Measurements from ENCODE around the gene GMNN.
A peak's percentile ranks its signal among the peaks of the same experiment; 100 is the strongest.
"Not testable (repeated sequence)": the region's sequence is repeated elsewhere in the genome, so short reads cannot be mapped to it uniquely, and the experiment has no call there.

The GMNN gene

DNA sequence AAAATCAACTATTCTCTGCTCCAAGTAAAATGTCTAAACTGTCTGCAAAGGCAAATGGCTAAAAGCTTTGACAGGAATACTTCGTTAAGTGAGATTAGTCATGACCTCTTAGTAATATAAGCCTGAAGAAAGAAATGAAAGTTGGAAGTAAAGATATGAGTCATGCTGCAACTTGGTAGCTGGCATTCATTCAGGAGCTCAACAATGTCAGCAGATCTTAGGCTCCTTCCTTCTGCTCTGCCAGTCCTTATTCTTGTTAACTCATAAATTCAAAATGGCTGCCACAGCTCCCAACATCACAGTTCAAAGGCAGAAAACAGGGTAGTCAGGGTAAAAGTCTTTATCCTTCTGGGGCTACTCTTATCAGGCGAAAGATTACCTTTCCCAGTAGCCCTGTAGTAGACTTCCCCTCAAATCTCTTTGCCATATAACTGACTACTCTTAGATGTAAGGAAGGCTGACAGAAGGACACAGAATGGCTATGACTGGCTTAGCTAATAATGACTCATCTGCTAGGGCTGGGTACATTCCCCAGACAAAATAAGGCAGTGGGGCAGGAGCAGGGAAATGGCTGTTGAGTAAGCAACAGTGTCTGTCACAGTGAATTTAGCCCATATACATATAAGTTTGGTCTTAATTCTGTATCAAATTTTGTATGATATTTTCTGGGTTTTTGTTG, 31.3 kb upstream of the GMNN start:
- Histone ChIP-seq H2AFZ (ENCODE audit: low read length) (peak overlapping the region; percentile 61), H3K27ac (ENCODE audit: low read length) (peak overlapping the region; percentile 9; the same call in 1 of the 2 replicates), H3K27me3 (replicated peaks; ENCODE audit: insufficient read depth, low read length) (no peaks in the 10 kb centered on the region), H3K9me3 (replicated peaks; ENCODE audit: insufficient read depth, low read length) (no peaks in the 10 kb centered on the region), H3K4me2 (ENCODE audit: low read depth, low read length) (peak overlapping the region; percentile 8), H3K4me3 (ENCODE audit: low read length) (no peak overlapping the region), H3K79me2 (ENCODE audit: low read length) (no peaks in the 10 kb centered on the region), H3K9me2 (replicated peaks; ENCODE audit: insufficient read depth, low read length) (no peaks in the 10 kb centered on the region), H3K9ac (ENCODE audit: low read length) (no peak overlapping the region), H3F3A (ENCODE audit: insufficient read depth, low read length) (peaks cover 7% of the 10 kb centered on the region; the same call in 1 of the 2 replicates), H3K36me3 (replicated peaks; ENCODE audit: insufficient read depth, low read length) (no peaks in the 10 kb centered on the region), H4K20me1 (ENCODE audit: insufficient read depth, low read length) (no peaks in the 10 kb centered on the region), H3K4me1 (ENCODE audit: low read length) (peaks cover 11% of the 10 kb centered on the region)
- no peak for DNase-seq
- TF ChIP-seq, protein P1, sequence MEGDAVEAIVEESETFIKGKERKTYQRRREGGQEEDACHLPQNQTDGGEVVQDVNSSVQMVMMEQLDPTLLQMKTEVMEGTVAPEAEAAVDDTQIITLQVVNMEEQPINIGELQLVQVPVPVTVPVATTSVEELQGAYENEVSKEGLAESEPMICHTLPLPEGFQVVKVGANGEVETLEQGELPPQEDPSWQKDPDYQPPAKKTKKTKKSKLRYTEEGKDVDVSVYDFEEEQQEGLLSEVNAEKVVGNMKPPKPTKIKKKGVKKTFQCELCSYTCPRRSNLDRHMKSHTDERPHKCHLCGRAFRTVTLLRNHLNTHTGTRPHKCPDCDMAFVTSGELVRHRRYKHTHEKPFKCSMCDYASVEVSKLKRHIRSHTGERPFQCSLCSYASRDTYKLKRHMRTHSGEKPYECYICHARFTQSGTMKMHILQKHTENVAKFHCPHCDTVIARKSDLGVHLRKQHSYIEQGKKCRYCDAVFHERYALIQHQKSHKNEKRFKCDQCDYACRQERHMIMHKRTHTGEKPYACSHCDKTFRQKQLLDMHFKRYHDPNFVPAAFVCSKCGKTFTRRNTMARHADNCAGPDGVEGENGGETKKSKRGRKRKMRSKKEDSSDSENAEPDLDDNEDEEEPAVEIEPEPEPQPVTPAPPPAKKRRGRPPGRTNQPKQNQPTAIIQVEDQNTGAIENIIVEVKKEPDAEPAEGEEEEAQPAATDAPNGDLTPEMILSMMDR (IDR thresholded peaks at IDR 0.05; ENCODE audit: low read length), result no peak
- no peak for TF ChIP-seq EZH2phosphoT487 (IDR thresholded peaks at IDR 0.05; ENCODE audit: low read length)
- TF ChIP-seq EZH2 (optimal IDR thresholded peaks at IDR 0.05; ENCODE audit: low read depth, low read length), result no peak

DNA sequence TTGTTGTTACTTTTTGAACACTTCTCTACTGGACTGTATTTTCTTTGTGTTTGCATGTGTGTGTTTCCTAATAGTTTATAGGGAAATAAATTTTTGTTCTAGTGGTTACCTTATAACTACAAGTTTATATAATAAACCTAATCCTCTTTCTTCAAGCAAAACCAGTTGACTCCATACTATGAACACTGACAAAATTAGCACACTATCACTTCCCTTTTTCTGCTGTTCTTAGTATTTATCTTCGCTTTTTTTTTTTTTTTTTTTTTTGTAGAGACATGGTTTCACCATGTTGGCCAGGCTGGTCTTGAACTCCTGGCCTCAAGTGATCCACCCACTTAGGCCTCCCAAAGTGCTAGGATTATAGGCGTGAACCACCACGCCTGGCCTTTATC, 30.8 kb upstream of the GMNN start:
- Histone ChIP-seq H3K27me3 (replicated peaks; ENCODE audit: insufficient read depth, low read length) (no peaks in the 10 kb centered on the region), H3K4me2 (ENCODE audit: low read depth, low read length) (peak overlapping the region; percentile 8; the same call in 1 of the 2 replicates), H3F3A (ENCODE audit: insufficient read depth, low read length) (peaks cover 7% of the 10 kb centered on the region; the same call in 1 of the 2 replicates), H3K36me3 (replicated peaks; ENCODE audit: insufficient read depth, low read length) (no peaks in the 10 kb centered on the region), H3K4me3 (ENCODE audit: low read length) (no peak overlapping the region), H2AFZ (ENCODE audit: low read length) (peak overlapping the region; percentile 61; the same call in 1 of the 2 replicates), H3K9ac (ENCODE audit: low read length) (no peak overlapping the region), H3K27ac (ENCODE audit: low read length) (peak overlapping the region; percentile 9; the same call in 1 of the 2 replicates), H3K9me2 (replicated peaks; ENCODE audit: insufficient read depth, low read length) (no peaks in the 10 kb centered on the region), H4K20me1 (ENCODE audit: insufficient read depth, low read length) (no peaks in the 10 kb centered on the region), H3K9me3 (replicated peaks; ENCODE audit: insufficient read depth, low read length) (no peaks in the 10 kb centered on the region), H3K79me2 (ENCODE audit: low read length) (no peaks in the 10 kb centered on the region), H3K4me1 (ENCODE audit: low read length) (peaks cover 11% of the 10 kb centered on the region)
- TF ChIP-seq EZH2 (optimal IDR thresholded peaks at IDR 0.05; ENCODE audit: low read depth, low read length) (no peak), EZH2phosphoT487 (IDR thresholded peaks at IDR 0.05; ENCODE audit: low read length) (no peak)
- TF ChIP-seq, protein P1 (IDR thresholded peaks at IDR 0.05; ENCODE audit: low read length), result no peak
- no peak for DNase-seq

DNA sequence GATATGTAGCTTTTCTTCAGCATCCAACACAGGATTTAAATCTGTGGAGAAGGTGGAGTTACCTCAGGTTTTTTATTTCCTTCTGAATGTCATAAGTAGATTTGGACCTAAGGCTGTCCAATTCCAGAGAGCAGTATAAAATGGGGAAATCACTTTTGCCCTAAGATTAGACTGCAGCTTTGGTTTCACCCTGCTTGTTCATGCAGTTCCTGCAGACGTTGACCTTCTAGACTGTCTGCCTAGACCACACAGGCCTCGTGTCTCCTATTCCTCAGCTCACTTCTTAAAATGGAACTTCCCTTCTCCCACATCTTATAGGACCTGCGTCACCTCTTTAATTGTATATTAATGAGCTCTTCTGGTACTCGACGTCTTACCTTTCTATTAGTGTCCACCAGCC, 29.8 kb upstream of the GMNN start:
- Histone ChIP-seq H3K27ac (ENCODE audit: low read length) (no peak overlapping the region), H3K36me3 (replicated peaks; ENCODE audit: insufficient read depth, low read length) (no peaks in the 10 kb centered on the region), H3K4me1 (ENCODE audit: low read length) (peaks cover 11% of the 10 kb centered on the region), H3K79me2 (ENCODE audit: low read length) (no peaks in the 10 kb centered on the region), H3K9me2 (replicated peaks; ENCODE audit: insufficient read depth, low read length) (no peaks in the 10 kb centered on the region), H3K4me2 (ENCODE audit: low read depth, low read length) (no peak overlapping the region), H3K9me3 (replicated peaks; ENCODE audit: insufficient read depth, low read length) (no peaks in the 10 kb centered on the region), H2AFZ (ENCODE audit: low read length) (no peak overlapping the region), H3K9ac (ENCODE audit: low read length) (no peak overlapping the region), H3K27me3 (replicated peaks; ENCODE audit: insufficient read depth, low read length) (no peaks in the 10 kb centered on the region), H3K4me3 (ENCODE audit: low read length) (no peak overlapping the region), H4K20me1 (ENCODE audit: insufficient read depth, low read length) (no peaks in the 10 kb centered on the region), H3F3A (ENCODE audit: insufficient read depth, low read length) (peaks cover 7% of the 10 kb centered on the region; the same call in 1 of the 2 replicates)
- no peak for TF ChIP-seq EZH2phosphoT487 (IDR thresholded peaks at IDR 0.05; ENCODE audit: low read length)
- no peak for DNase-seq

DNA sequence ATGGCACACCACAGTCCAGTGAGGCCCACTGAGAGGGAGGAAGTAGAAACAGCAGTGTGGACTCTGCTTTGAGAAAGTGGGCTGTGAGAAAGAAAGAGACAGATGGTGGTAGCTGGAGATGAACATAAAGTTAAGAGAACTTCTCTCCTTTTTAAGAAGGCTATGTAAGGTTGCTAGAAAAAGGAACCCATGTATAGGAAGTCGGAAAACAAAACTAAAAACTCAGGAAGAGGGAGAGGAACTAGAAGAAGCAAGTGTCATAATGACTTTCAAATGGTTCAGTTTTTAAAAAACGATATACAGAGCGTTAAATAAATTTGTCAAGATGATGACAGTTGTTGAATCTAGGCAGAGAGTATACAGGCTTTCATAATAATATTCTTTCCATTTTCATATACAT, 25.4 kb upstream of the GMNN start:
- Histone ChIP-seq H3K79me2 (ENCODE audit: low read length) (no peaks in the 10 kb centered on the region), H3K4me2 (ENCODE audit: low read depth, low read length) (no peak overlapping the region), H3K27me3 (replicated peaks; ENCODE audit: insufficient read depth, low read length) (no peaks in the 10 kb centered on the region), H2AFZ (ENCODE audit: low read length) (no peak overlapping the region), H3K36me3 (replicated peaks; ENCODE audit: insufficient read depth, low read length) (no peaks in the 10 kb centered on the region), H3F3A (ENCODE audit: insufficient read depth, low read length) (no peaks in the 10 kb centered on the region), H3K9ac (ENCODE audit: low read length) (no peak overlapping the region), H3K4me1 (ENCODE audit: low read length) (no peaks in the 10 kb centered on the region), H3K27ac (ENCODE audit: low read length) (no peak overlapping the region), H4K20me1 (ENCODE audit: insufficient read depth, low read length) (no peaks in the 10 kb centered on the region), H3K9me2 (replicated peaks; ENCODE audit: insufficient read depth, low read length) (no peaks in the 10 kb centered on the region), H3K4me3 (ENCODE audit: low read length) (no peak overlapping the region), H3K9me3 (replicated peaks; ENCODE audit: insufficient read depth, low read length) (no peaks in the 10 kb centered on the region)
- no peak for DNase-seq
- no peak for TF ChIP-seq EZH2phosphoT487 (IDR thresholded peaks at IDR 0.05; ENCODE audit: low read length)
- TF ChIP-seq EZH2 (optimal IDR thresholded peaks at IDR 0.05; ENCODE audit: low read depth, low read length), result no peak
- TF ChIP-seq, protein P1 (IDR thresholded peaks at IDR 0.05; ENCODE audit: low read length), result no peak

DNA sequence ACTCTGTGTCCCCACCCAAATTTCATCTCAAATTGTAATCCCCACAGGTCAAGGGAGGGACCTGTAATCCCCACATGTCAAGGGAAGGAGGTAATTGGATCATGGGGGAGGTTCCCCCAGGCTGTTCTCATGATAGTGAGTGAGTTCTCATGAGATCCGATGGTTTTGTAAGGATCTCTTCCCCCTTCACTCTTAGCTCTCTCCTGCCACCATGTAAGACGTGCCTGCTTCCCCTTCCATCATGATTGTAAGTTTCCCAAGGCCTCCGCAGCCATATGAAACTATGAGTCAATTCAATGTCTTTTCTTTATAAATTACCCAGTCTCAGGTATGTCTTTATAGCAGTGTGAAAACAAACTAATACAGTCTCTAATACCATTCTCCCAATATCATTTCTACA, 23.9 kb upstream of the GMNN start:
- H3K79me2 ChIP-seq (ENCODE audit: low read length); H3K9ac ChIP-seq (ENCODE audit: low read length); H3F3A ChIP-seq (ENCODE audit: insufficient read depth, low read length); H3K4me1 ChIP-seq (ENCODE audit: low read length); H4K20me1 ChIP-seq (ENCODE audit: insufficient read depth, low read length); H3K4me3 ChIP-seq (ENCODE audit: low read length); H3K9me3 ChIP-seq (replicated peaks; ENCODE audit: insufficient read depth, low read length); H3K9me2 ChIP-seq (replicated peaks; ENCODE audit: insufficient read depth, low read length); H3K4me2 ChIP-seq (ENCODE audit: low read depth, low read length); H3K27ac ChIP-seq (ENCODE audit: low read length); H3K27me3 ChIP-seq (replicated peaks; ENCODE audit: insufficient read depth, low read length); H2AFZ ChIP-seq (ENCODE audit: low read length); DNase-seq; H3K36me3 ChIP-seq (replicated peaks; ENCODE audit: insufficient read depth, low read length): not testable (repeated sequence)
